Measurements from ENCODE around the gene NFIA. TPM values are rescaled to one million over a fixed set of nuclear protein-coding genes. Genes with fewer than 3 reads are reported as not detected.
A peak's percentile ranks its signal among the peaks of the same experiment; 100 is the strongest.

The NFIA gene
- total RNA-seq, 1 experiment from 2014 or later, result 23.9 TPM

DNA sequence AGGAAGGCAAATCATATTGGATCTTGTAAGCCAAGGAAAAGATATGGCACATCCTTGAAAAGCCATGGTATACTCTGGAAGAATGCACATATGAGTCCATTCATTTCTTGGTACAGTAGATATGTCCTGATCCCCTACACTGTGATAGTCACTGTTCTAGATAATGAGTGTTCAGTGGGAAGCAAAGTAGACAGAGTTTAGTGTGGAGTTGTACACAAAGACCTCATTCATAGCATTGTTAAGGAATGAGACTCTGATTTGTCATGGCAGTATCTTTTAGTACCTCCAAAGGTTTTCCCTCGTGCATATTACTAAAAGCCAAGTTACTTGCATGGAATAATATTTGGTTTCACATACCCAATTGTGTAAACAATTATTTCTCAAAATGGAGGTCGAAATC is 204.7 kb downstream of the NFIA start:
- Histone ChIP-seq H3K36me3 (0 out of 2 replicates have a peak, but pooled peaks cover 2% of the 10 kb centered on the region), H3K4me3 (no peak overlapping the region), H3K27ac (peak overlapping the region; percentile 43), H3K4me1 (peaks cover 22% of the 10 kb centered on the region), H3K27me3 (no peaks in the 10 kb centered on the region), H3K9me3 (replicated peaks) (no peaks in the 10 kb centered on the region)
- DNase-seq, result peak in 1 of 2 experiments; percentile 58

DNA sequence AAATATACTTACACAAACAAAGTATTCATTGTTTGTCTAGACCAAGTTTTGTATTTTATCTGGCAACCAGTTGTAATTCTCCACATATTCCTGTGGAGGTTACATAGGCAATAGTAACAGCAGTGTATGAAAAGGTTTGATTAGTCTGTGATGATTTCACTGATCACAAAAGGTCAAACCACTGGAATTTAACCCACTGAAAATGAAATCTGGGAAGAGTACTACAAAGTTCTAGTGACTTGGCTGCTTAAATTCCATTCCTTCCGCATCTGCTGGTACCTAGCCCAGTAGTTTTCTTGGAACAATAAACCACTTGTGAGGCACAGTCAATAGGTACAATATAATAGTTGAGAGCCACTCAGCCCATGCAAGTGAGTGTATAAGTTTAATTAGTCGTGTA is 205.4 kb downstream of the NFIA start:
- Histone ChIP-seq H3K9me3 (replicated peaks) (no peaks in the 10 kb centered on the region), H3K27ac (peak overlapping the region; percentile 43), H3K27me3 (no peaks in the 10 kb centered on the region), H3K4me1 (peaks cover 22% of the 10 kb centered on the region), H3K4me3 (no peak overlapping the region), H3K36me3 (0 out of 2 replicates have a peak, but pooled peaks cover 2% of the 10 kb centered on the region)
- DNase-seq, result peak; percentile 13 to 49

DNA sequence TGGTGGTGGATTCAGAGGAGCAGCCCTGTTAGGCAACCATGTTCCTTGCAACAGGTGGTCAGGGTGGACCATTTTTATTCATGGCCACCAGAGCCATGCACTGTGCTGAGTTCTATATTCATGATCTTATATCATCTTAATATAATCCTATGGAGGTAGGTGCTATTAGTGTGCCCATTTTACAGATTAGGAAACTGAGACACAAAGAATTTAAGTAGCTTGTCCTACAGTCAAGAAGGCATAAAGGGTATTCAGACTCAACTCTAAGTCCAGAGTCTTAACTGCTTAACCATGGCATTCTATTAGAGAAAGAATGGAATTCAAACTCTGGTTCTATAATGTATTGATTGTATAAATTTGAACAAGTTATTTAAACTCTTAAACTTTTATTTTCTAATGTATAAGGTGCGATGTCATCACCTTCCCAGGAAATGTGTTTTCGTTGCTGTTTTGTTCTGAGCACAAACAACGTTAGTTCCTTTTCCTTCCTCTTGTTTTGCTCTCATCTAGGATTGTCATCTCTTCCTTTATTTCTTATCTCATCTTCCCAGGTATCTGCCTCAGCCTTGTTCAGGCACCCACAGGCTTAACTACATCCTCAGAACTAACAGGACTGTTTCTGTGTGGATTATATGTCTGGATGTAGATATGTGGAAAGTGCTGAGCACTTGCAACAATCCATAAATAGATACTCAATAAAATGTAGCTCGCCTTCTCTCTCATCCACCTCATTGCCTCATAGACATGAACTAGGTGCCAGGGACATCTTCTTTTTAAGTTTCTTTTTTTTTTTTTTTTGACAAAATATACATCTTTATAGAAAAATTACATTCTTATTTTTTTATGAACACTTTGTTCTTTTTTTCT is 207.1 kb downstream of the NFIA start:
- 0 out of 2 replicates have a peak, but pooled peaks cover 2% of the 10 kb centered on the region for H3K36me3 ChIP-seq
- no peak overlapping the region for H3K4me3 ChIP-seq
- DNase-seq, result no peak

DNA sequence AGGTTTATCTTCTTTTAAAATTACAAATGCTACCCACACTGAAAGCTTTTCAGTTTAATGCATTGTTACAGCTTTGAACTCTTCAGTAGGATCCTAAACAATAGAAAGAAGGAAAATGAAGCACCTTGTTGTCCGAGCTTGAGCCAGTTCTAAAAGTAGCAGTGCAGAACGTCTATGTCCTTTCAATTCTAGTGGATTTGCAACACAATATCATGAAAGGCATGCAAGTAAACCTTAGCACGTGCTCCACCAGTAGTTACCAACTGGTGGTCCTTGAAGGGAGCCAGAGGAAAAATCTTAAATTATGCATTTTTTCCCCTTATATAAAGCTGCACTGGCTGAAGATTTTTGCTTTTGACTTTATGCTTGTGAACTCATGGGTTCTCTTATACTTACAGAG is 208.2 kb downstream of the NFIA start:
- H3K36me3 ChIP-seq, result 0 out of 2 replicates have a peak, but pooled peaks cover 2% of the 10 kb centered on the region
- DNase-seq, result no peak
- H3K27me3 ChIP-seq, result no peaks in the 10 kb centered on the region
- H3K4me3 ChIP-seq, result no peak overlapping the region
- peaks cover 17% of the 10 kb centered on the region for H3K4me1 ChIP-seq
- H3K27ac ChIP-seq, result no peak overlapping the region
- H3K9me3 ChIP-seq (replicated peaks), result no peaks in the 10 kb centered on the region

More for the DNA sequence above, 207.1 kb downstream of the NFIA start:
- H3K27me3 ChIP-seq, result no peaks in the 10 kb centered on the region
- no peak overlapping the region for H3K27ac ChIP-seq
- peaks cover 22% of the 10 kb centered on the region for H3K4me1 ChIP-seq
- no peaks in the 10 kb centered on the region for H3K9me3 ChIP-seq (replicated peaks)

DNA sequence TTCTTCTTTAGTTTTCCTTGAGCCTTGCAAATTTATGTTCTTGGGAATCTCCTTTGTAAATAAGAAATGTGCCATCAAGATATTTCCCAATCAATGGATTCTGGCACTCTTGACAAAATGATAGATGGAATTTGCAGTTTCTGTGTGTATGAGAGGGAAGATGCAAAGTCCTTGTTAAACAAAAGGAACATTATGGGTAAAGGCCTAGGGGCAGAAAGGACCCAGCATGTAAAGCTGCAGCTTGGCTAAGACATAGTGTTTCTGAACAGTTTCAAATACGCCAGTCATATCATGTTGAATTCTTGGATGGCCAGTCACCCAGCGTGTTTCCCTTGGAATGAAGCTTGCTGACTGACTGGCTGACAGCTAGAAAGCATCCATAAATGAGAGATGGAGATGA is 210.8 kb downstream of the NFIA start:
- no peaks in the 10 kb centered on the region for H3K9me3 ChIP-seq (replicated peaks)
- H3K4me1 ChIP-seq, result no peaks in the 10 kb centered on the region; the same call in 1 of the 2 replicates
- H3K4me3 ChIP-seq, result no peak overlapping the region
- no peaks in the 10 kb centered on the region for H3K27me3 ChIP-seq
- no peak overlapping the region for H3K27ac ChIP-seq
- H3K36me3 ChIP-seq, result no peaks in the 10 kb centered on the region
- DNase-seq, result no peak

DNA sequence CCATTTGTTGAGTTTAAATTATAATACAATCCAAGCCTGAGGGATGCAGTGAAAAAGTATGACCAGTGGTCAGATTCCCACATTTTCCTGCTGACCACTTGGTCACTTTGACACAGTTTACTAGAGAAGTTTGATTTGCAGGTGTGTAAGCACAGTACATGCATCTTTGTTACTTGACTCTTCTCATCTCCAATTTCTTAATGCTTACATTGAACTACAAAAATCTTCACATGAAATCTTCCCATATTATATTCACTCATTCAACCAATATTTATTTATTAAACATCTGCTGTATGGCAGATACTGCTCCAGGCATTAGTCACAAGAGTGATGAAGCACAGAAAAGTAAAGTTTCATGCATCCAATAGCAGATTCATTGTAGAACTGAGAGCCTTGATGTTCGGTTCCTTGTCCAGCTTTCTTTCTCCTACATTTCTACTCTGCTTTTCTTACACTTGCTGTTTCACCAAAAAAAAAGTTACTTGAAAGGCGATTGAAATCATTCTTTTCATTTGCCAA is 211.7 kb downstream of the NFIA start:
- H3K4me1 ChIP-seq, result no peaks in the 10 kb centered on the region
- H3K27me3 ChIP-seq, result no peaks in the 10 kb centered on the region
- no peak for DNase-seq
- no peaks in the 10 kb centered on the region for H3K36me3 ChIP-seq
- no peaks in the 10 kb centered on the region for H3K9me3 ChIP-seq (replicated peaks)
- no peak overlapping the region for H3K27ac ChIP-seq
- H3K4me3 ChIP-seq, result no peak overlapping the region

DNA sequence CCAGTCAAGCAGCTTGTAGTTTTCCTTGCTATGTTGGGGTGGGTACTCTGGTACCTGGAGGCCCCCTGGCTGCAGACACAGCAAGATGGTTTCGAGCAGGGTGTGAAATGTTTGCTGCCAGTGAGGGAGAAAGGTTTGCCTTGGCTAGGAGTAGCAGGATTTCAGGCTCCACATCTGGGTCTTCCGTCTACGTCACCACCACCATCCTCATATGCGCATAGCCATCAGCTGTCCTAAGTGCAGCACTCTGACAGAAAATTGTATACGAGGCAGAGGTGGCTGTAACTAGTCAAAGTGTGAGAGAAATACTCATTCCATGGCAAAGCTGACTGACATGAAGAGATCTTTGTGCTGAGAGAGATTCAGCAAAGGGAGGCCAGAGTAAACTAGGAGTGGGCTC is 212.6 kb downstream of the NFIA start:
- H3K27ac ChIP-seq, result no peak overlapping the region
- no peaks in the 10 kb centered on the region for H3K9me3 ChIP-seq (replicated peaks)
- H3K36me3 ChIP-seq, result no peaks in the 10 kb centered on the region
- no peak for DNase-seq
- no peaks in the 10 kb centered on the region for H3K4me1 ChIP-seq
- H3K4me3 ChIP-seq, result no peak overlapping the region
- no peaks in the 10 kb centered on the region for H3K27me3 ChIP-seq

DNA sequence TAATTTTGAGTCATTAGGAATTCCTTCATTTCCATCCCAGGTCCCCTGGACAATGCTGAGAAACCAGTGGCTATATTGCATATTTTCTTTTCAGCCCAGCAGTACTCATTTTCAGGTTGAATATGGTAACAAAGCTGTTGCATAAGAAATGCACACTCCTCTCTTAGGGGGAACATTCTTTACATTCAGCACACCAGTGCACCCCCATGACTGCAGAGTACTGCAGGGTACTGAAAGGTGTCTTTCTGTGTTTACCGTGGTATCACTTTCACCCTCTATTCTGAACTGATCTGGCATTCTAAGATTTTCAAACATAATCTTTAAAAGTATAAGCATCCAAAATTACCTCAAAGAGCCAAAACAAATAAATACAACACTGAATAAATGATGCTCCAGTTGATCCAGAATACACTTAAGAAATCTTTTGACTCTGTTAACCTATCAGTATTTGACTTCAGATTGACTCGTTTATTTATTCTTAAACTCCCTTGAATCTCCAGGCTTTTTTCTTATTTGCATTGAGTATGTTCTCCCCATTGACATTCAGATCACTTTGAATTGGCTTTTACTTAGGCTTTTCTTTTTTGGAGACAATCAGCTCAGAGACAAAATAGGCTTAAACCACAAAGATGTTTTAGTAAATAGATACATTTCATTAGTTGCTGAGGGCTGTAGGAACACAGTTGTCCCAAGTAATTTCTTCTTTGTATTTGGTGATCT is 213.6 kb downstream of the NFIA start:
- H3K27me3 ChIP-seq, result no peaks in the 10 kb centered on the region
- H3K4me3 ChIP-seq, result no peak overlapping the region
- DNase-seq, result no peak
- H3K36me3 ChIP-seq, result no peaks in the 10 kb centered on the region
- no peaks in the 10 kb centered on the region for H3K4me1 ChIP-seq
- no peaks in the 10 kb centered on the region for H3K9me3 ChIP-seq (replicated peaks)
- no peak overlapping the region for H3K27ac ChIP-seq

DNA sequence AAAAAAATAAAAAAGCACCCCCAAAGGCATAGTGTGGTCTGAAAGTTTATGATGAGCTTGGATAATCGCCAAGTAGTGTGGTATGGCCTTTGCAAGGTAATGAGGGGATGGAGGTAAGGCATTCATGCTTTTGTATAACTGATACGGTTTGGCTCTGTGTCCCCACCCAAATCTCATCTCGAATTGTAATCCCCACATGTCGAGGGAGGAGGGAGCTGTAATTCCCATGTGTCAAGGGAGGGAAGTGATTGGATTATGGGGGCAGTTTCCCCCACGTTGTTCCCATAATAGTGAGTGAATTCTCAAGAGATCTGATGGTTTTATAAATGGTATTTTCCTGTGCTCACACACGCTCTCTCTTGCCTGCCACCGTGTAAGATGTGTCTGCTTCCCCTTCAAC is 215.5 kb downstream of the NFIA start:
- Histone ChIP-seq H3K36me3 (no peaks in the 10 kb centered on the region), H3K9me3 (replicated peaks) (no peaks in the 10 kb centered on the region), H3K27me3 (no peaks in the 10 kb centered on the region), H3K4me3 (no peak overlapping the region), H3K27ac (no peak overlapping the region), H3K4me1 (no peaks in the 10 kb centered on the region)
- no peak for DNase-seq

DNA sequence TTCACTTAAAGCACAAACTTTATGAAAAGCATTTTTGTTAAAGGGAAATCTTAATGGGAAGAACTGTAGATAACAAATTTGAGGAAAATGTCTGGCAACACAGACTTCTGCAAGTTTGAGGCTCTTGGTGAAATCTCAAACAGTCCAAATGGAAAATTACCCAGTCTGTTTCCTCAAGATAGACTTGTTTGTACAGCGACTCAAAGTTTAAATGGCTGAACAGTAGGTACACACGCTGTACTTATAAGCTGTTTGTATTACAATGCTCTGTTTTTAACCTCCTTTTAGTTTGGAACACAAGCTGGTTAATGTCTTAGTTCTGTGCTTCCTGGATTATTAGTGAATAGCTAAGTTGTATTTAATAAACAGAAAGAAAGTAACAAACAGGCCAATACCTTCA is 217.1 kb downstream of the NFIA start:
- no peaks in the 10 kb centered on the region for H3K4me1 ChIP-seq
- H3K9me3 ChIP-seq (replicated peaks), result no peaks in the 10 kb centered on the region
- no peak overlapping the region for H3K27ac ChIP-seq
- H3K27me3 ChIP-seq, result no peaks in the 10 kb centered on the region
- H3K4me3 ChIP-seq, result no peak overlapping the region
- no peaks in the 10 kb centered on the region for H3K36me3 ChIP-seq
- no peak for DNase-seq

DNA sequence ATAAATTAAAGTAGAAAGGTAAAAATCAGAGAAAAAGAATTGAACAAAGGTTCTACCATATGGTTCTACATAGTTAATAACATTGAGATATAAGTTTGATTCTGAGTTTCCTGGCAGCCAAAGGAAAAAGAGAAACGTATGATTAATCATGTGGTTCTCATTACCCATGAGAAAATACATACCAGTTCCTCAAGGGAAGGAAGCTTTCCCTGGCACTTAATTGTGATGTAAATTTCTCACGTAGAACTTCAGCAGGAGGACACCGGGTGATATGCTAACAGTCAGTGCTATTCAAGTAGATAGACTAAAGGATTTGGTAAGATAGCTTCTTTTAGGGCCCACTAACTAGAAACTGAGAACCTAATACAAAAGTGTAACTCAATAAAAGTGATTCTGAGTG is 218.5 kb downstream of the NFIA start:
- Histone ChIP-seq H3K27me3 (no peaks in the 10 kb centered on the region), H3K9me3 (replicated peaks) (no peaks in the 10 kb centered on the region), H3K36me3 (no peaks in the 10 kb centered on the region), H3K4me1 (no peaks in the 10 kb centered on the region), H3K4me3 (no peak overlapping the region), H3K27ac (no peak overlapping the region)
- no peak for DNase-seq

DNA sequence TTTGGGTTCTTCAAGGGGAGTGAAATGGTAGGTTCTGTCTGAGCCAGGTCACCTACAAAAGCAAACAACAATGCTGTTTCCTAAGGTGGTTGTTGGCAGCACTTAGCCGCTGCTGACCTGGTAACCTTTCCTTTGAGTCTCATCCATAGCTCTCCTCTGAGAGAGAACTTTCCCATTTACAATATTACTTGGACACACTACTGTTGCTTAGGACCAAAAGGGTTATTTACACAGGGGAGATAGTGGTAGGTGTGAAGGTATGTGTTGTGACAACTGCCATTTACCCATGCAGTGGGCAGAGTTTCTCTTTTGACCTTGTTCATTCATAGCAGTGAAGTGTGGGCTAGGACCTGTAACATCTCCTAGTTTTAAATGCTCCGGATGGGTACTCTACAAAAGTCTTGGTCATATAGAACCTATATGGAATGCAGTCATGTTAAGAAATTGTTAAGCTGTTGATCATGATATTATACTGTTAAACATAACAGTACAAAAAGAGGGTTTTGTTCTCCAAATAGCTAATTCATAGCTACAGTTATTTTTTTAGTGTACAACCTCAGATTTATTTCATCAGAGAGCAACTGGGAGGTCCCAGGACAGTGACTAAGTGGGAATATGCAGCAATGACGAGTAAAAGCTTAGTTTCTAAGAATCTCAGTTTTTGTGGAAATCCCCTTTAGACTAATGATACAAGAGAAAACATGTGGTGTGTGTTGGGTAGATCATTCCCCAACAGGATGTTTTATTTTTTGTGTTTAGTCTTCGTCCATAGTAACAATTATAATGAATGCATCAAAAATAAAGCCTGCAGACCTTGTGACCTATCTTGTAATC is 219.7 kb downstream of the NFIA start:
- Histone ChIP-seq H3K27ac (no peak overlapping the region), H3K9me3 (replicated peaks) (no peaks in the 10 kb centered on the region), H3K27me3 (no peaks in the 10 kb centered on the region), H3K4me3 (no peak overlapping the region), H3K36me3 (no peaks in the 10 kb centered on the region), H3K4me1 (no peaks in the 10 kb centered on the region)
- DNase-seq, result no peak

DNA sequence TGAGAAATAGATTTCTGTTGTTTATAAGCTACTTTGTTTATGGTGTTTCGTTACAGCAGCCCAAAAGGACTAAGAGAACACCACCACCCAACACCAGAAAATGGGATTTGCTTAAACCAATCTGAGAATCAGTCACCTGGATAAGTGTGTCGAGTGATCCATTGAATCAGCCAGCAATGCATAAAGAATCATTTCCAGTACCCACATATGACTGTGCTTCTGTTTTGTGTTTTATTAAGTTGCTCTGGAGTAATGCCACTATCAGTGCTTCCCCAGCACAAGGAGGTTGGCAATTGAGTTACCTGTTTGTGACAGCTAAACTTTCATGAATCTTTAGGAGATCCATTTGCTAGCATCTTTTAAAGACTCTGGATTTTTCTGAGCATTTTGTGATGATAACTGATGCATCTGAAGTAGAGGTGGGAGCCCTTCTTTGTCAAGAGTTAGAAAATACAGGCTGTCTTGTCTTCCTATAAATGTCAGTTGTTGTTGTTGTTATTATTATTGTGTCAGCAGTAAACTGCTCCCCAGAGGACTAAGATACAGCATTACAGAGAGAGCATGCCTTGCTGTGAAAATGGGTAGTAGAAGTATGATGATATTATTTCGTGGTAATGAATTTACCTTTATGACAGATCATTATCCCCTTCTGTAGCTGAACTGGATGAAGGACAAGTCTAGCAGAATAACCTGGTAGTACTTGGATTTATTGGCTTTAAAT is 225.2 kb downstream of the NFIA start:
- Histone ChIP-seq H3K4me1 (no peaks in the 10 kb centered on the region), H3K9me3 (replicated peaks) (no peaks in the 10 kb centered on the region), H3K36me3 (no peaks in the 10 kb centered on the region), H3K4me3 (no peak overlapping the region), H3K27ac (no peak overlapping the region), H3K27me3 (no peaks in the 10 kb centered on the region)
- no peak for DNase-seq

DNA sequence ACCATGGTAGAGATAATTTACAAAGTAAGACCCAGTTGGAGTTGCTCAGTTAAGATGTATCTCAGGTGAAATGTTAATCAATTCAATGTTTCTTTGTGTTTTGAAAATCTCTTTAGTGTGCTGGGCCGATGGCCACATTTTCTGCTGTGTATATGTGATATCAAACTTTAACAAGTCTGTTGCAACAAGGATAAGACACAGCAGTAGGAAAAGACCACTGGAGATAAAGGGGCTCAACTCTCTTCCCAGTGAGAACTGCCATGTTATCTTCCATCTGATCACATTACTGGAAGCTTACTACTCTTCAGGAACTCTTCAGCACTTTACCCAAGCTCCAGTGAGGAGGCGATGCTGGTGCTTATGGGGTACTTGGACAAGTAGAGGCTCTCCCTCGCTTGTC is 227.7 kb downstream of the NFIA start:
- no peaks in the 10 kb centered on the region for H3K27me3 ChIP-seq
- H3K9me3 ChIP-seq (replicated peaks), result no peaks in the 10 kb centered on the region
- H3K4me1 ChIP-seq, result no peaks in the 10 kb centered on the region
- H3K36me3 ChIP-seq, result no peaks in the 10 kb centered on the region
- no peak for DNase-seq
- H3K4me3 ChIP-seq, result no peak overlapping the region
- no peak overlapping the region for H3K27ac ChIP-seq
